SU-DHL-6 (cell line): ENCODE measurements around the gene TFDP2.
"Not testable (repeated sequence)": the region's sequence is repeated elsewhere in the genome, so short reads cannot be mapped to it uniquely, and the experiment has no call there.

Source experiments
- H2AFZ ChIP-seq: fragments of 200-600 bp; sonication (generic); 2 replicates; pipeline ENCODE4 v1.6.1; 2014; ENCODE audit warnings: low read depth, mild to moderate bottlenecking, moderate library complexity, mixed read lengths, antibody characterized with exemption, low read length; ENCODE audit not compliant: severe bottlenecking
- H3F3A ChIP-seq: fragments of 200-600 bp; shearing (Covaris generic); 2 replicates; pipeline ENCODE4 v1.6.0; 2016; ENCODE audit warnings: antibody characterized with exemption, mild to moderate bottlenecking; ENCODE audit not compliant: insufficient read depth
- H3K27ac ChIP-seq: fragments of 200-600 bp; sonication (generic); 2 replicates; pipeline ENCODE4 v1.5.1; 2016; ENCODE audit warnings: low read depth, mild to moderate bottlenecking, low read length, moderate library complexity, mixed read lengths
- H3K27me3 ChIP-seq: fragments of 200-600 bp; sonication (generic), shearing (Covaris generic); 2 replicates; pipeline ENCODE4 v1.6.0; 2014; ENCODE audit warnings: mild to moderate bottlenecking, low read length
- H3K36me3 ChIP-seq: fragments of 200-600 bp; sonication (generic); 2 replicates; pipeline ENCODE4 v1.6.1; 2014; ENCODE audit warnings: mild to moderate bottlenecking, low read length, mixed read lengths
- H3K4me2 ChIP-seq: fragments of 300-600, 200-600 bp; shearing (Covaris generic), sonication (generic); 2 replicates; pipeline ENCODE4 v1.6.0; 2014; ENCODE audit warnings: low read length, low read depth, mild to moderate bottlenecking; ENCODE audit not compliant: poor library complexity, severe bottlenecking
- H3K4me3 ChIP-seq: fragments of 200-600 bp; sonication (generic); 2 replicates; pipeline ENCODE4 v1.5.1; 2014; ENCODE audit warnings: antibody characterized with exemption, low read length, mild to moderate bottlenecking, mixed read lengths; ENCODE audit not compliant: insufficient read depth, poor library complexity, severe bottlenecking
- H3K79me2 ChIP-seq: fragments of 200-600 bp; sonication (generic); 2 replicates; pipeline ENCODE4 v1.6.1; 2014; ENCODE audit warnings: mild to moderate bottlenecking, low read length, moderate library complexity; ENCODE audit not compliant: insufficient read depth
- H3K9ac ChIP-seq: fragments of 200-600 bp; sonication (generic); 2 replicates; pipeline ENCODE4 v1.7.0; 2014; ENCODE audit warnings: mild to moderate bottlenecking, low read length
- H3K9me2 ChIP-seq: fragments of 200-600 bp; sonication (generic); replicated peaks from 2 replicates; pipeline ENCODE4 v1.6.1; 2014; ENCODE audit warnings: low read length; ENCODE audit not compliant: insufficient read depth
- H3K9me3 ChIP-seq: fragments of 200-600 bp; sonication (generic); 2 replicates; pipeline ENCODE4 v1.6.1; 2014; ENCODE audit warnings: low read length, mixed read lengths; ENCODE audit not compliant: insufficient read depth
- H4K20me1 ChIP-seq: fragments of 200-600 bp; sonication (generic); 2 replicates; pipeline ENCODE4 v1.6.1; 2014; ENCODE audit warnings: low read depth, mild to moderate bottlenecking, antibody characterized with exemption, low read length, moderate library complexity, mixed read lengths
- EZH2phosphoT487 ChIP-seq: fragments of 200-600 bp; sonication (generic), shearing (Covaris generic); conservative IDR thresholded peaks from 2 replicates; pipeline ENCODE4 v1.6.1; 2018; ENCODE audit warnings: mild to moderate bottlenecking, antibody characterized with exemption, low read length, moderate library complexity, mixed read lengths
- TF ChIP-seq, protein P1 (sequence below): fragments of 200-600 bp; sonication (generic); IDR thresholded peaks from one replicate; pipeline ENCODE4 v1.5.1; 2017; ENCODE audit warnings: antibody characterized with exemption, mild to moderate bottlenecking, low read length, moderate library complexity; ENCODE audit not compliant: insufficient read depth, poor library complexity, severe bottlenecking

The TFDP2 gene

DNA sequence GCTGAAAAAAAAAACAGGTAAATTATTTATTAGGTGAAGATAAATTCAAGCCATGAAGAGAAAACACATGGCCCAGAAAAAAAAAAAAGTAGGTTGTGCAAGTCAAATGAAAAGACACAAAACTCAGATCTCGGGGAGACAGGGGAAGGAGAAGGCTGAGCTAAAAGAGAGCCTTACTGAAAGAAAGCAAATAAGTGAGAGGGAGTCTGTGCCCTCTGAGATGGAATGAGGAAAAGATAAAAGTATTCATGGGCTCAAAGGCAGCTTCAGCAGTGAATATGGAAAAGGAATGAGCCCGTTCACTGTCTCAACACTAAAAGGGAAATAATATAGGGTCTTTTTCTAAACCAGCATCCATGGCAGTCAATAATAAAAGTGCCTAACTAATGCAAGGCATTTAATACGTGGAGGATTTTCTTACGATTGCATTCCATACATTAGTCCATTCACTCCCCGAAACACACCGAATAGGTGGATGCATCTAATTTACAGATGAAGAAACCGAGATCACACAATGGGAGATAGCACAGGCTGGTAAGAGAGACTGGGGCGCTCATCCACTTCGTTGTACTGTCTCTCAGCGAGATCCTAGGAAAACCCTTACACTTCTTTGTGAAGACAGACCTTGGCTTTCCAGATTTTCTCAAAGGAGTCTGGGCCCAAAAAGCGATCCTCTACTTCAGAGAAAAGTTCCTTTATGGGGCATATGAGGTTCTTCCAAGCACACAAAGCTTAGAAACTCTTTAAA is 1.1 kb downstream of the TFDP2 start:
- Histone ChIP-seq H3K4me2 (peak overlapping the region; percentile 42), H4K20me1 (no peaks in the 10 kb centered on the region), H3F3A (no peaks in the 10 kb centered on the region), H3K27me3 (no peaks in the 10 kb centered on the region), H3K4me3 (peak overlapping the region; percentile 38), H3K9ac (peak overlapping the region; percentile 50), H3K9me2 (no peaks in the 10 kb centered on the region), H2AFZ (peak overlapping the region; percentile 65), H3K79me2 (no peaks in the 10 kb centered on the region), H3K9me3 (no peaks in the 10 kb centered on the region), H3K27ac (no peak overlapping the region), H3K36me3 (no peaks in the 10 kb centered on the region)
- no peak for TF ChIP-seq EZH2phosphoT487
- TF ChIP-seq, protein P1, sequence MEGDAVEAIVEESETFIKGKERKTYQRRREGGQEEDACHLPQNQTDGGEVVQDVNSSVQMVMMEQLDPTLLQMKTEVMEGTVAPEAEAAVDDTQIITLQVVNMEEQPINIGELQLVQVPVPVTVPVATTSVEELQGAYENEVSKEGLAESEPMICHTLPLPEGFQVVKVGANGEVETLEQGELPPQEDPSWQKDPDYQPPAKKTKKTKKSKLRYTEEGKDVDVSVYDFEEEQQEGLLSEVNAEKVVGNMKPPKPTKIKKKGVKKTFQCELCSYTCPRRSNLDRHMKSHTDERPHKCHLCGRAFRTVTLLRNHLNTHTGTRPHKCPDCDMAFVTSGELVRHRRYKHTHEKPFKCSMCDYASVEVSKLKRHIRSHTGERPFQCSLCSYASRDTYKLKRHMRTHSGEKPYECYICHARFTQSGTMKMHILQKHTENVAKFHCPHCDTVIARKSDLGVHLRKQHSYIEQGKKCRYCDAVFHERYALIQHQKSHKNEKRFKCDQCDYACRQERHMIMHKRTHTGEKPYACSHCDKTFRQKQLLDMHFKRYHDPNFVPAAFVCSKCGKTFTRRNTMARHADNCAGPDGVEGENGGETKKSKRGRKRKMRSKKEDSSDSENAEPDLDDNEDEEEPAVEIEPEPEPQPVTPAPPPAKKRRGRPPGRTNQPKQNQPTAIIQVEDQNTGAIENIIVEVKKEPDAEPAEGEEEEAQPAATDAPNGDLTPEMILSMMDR: no peak

DNA sequence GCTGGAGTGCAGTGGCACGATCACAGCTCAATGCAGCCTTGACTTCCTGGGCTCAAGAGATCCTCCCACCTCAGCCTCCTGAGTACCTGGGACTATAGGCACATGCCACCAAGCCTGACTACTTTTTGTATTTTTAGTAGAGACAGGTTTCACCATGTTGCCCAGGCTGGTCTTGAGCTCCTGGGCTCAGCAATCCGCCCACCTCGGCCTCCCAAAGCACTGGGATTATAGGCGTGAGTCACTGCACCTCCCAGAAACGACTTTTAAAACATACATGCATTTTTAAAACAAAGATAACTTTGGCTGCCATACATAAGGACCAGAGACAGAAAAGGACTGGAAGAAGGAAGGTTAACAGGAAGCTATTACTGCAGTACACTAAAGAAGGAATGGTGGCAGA is 4.8 kb downstream of the TFDP2 start:
- H3K4me3 ChIP-seq, H3K9ac ChIP-seq, H4K20me1 ChIP-seq, H3F3A ChIP-seq, H2AFZ ChIP-seq, H3K4me2 ChIP-seq, H3K27me3 ChIP-seq, H3K36me3 ChIP-seq, H3K79me2 ChIP-seq, H3K9me3 ChIP-seq, H3K9me2 ChIP-seq, H3K27ac ChIP-seq: not testable (repeated sequence)

DNA sequence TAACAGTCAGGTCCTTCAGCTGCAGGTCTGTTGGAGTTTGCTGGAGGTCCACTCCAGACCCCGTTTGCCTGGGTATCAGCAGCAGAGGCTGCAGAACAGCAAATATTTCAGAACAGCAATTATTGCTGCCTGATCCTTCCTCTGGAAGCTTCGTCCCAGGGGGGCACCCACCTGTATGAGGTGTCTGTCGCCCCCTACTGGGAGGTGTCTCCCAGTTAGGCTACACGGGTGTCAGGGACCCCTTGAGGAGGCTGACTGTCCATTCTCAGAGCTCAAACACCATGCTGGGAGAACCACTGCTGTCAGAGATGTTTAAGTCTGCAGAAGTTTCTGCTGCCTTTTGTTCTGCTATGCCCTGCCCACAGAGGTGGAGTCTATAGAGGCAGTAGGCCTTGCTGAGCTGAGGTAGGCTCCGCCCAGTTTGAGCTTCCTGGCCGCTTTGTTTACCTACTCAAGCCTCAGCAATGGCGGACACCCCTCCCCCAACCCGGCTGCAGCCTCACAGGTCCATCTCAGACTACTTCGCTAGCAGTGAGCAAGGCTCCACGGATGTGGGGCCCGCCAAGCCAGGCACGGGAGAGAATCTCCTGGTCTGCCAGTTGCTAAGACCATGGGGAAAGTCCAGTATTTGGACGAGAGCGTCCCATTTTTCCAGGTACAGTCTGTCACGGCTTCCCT is 8.6 kb downstream of the TFDP2 start:
- H3K9me3 ChIP-seq, H3K4me2 ChIP-seq, H2AFZ ChIP-seq, H3K27ac ChIP-seq, H3K9ac ChIP-seq, H3K79me2 ChIP-seq, H3K4me3 ChIP-seq, H3K36me3 ChIP-seq, H3F3A ChIP-seq, H3K27me3 ChIP-seq, H4K20me1 ChIP-seq, H3K9me2 ChIP-seq: not testable (repeated sequence)

DNA sequence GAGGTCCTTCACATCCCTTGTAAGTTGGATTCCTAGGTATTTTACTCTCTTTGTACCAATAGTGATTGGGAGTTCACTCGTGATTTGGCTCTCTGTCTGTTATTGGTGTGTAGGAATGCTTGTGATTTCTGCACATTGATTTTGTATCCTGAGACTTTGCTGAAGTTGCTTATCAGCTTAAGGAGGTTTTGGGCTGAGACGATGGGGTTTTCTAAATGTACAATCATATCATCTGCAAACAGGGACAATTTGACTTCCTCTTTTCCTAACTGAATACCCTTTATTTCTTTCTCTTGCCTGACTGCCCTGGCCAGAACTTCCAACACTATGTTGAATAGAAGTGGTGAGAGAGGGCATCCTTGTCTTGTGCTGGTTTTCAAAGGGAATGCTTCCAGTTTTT is 12.3 kb downstream of the TFDP2 start:
- H2AFZ ChIP-seq, H3K36me3 ChIP-seq, H3K27me3 ChIP-seq, H3K9ac ChIP-seq, H3K79me2 ChIP-seq, H3F3A ChIP-seq, H3K9me2 ChIP-seq, H3K27ac ChIP-seq, H4K20me1 ChIP-seq, H3K9me3 ChIP-seq, H3K4me2 ChIP-seq, H3K4me3 ChIP-seq: not testable (repeated sequence)
